ENCODE data around the gene TRIM71. TPM values are rescaled to one million over a fixed set of nuclear protein-coding genes. Genes with fewer than 3 reads are reported as not detected.
"Not testable (repeated sequence)": the region's sequence is repeated elsewhere in the genome, so short reads cannot be mapped to it uniquely, and the experiment has no call there.

TRIM71 gene
- 0.47 TPM for total RNA-seq
- under 1 TPM; 0.03 to 0.14 (median 0.06) TPM for polyA plus RNA-seq

DNA sequence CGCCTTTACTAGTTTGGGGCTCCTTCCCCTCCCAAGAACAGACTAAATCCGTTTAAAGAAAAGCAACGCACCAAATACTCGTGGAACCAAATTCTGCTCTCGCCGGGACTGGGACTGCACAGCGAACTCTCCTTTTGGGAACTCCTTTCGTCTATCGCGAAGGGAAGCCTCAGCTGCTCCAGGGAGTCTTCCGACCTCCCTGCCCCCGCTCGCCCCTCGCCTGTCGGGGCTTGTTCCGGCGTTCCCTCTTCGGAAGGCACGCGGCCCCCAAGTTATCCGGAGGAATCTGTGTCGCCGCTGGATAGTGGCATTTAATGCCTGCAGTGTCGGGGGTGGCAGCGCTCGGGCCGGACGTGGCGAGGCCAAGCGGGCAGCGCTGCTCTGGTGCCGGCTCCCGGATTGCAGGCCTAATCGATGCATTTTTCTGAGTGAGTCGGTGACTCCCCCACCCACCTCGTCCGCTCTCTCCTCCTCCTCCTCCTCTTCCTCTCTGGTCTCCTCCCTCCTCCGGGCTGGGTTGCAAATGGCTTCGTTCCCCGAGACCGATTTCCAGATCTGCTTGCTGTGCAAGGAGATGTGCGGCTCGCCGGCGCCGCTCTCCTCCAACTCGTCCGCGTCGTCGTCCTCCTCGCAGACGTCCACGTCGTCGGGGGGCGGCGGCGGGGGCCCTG is at the start of gene TRIM71:
TRIM71 (plus strand) TSS at position 440 of the 671 bp plus-strand sequence; CDS start at position 524, 84 bp downstream.
- Histone ChIP-seq H3K4me1 (ENCODE audit: control insufficient read depth, insufficient read depth, low read length, poor library complexity, severe bottlenecking) (peaks cover 20% of the 10 kb centered on the region), H3K9me3 (ENCODE audit: control insufficient read depth in 2 of 2, low read length in 2 of 2) (no peaks in the 10 kb centered on the region), H3K27me3 (ENCODE audit: control insufficient read depth, insufficient read depth, low read length) (peaks cover 22% of the 10 kb centered on the region), H3K4me3 (ENCODE audit: low read depth, low read length) (no peak within 1 kb of the TSS), H3K36me3 (ENCODE audit: control insufficient read depth, insufficient read depth, low read length) (no peaks in the 10 kb centered on the region), H3K27ac (ENCODE audit: insufficient read depth, low read length, poor library complexity, severe bottlenecking) (no peak within 1 kb of the TSS)
- Mint-ChIP-seq H3K27me3 (peaks cover 69% of the 10 kb centered on the region), H3K36me3 (no peaks in the 10 kb centered on the region), H3K4me1 (peaks cover 0 to 21% (median 5%) of the 10 kb centered on the region in 4 donors), H3K27ac (no peak within 1 kb of the TSS), H3K9me3 (no peaks in the 10 kb centered on the region), H3K4me3 (peak within 1 kb of the TSS; percentile 71 to 86 (median 74))
- DNase-seq, result peak in 2 of 3 donors; percentile 5 to 43
- ATAC-seq (ENCODE audit: low read depth in 2 of 2), result peak in 1 of 2 donors; percentile 8

- H3K4me1 Mint-ChIP-seq, result peaks cover 5 to 9% (median 5%) of the 10 kb centered on the region in 4 donors
Observed at GRCh38 chr3:32778389-32778788, 39.4 kb upstream of the TRIM71 start.

GRCh38 chr3:32780071-32780734 is 37.6 kb upstream of the TRIM71 start:
- H3K36me3 ChIP-seq (ENCODE audit: control insufficient read depth, insufficient read depth, low read length), result no peaks in the 10 kb centered on the region
- H3K27ac ChIP-seq (ENCODE audit: insufficient read depth, low read length, poor library complexity, severe bottlenecking), result no peak overlapping the region
- Mint-ChIP-seq H3K4me3 (peak overlapping the region in 2 of 4 donors; percentile 87 to 91), H3K27me3 (no peaks in the 10 kb centered on the region), H3K27ac (no peak overlapping the region), H3K4me1 (peaks cover 5 to 9% (median 5%) of the 10 kb centered on the region in 4 donors), H3K9me3 (no peaks in the 10 kb centered on the region), H3K36me3 (peaks cover 7% of the 10 kb centered on the region)
- no peak for DNase-seq
- H3K27me3 ChIP-seq (ENCODE audit: control insufficient read depth, insufficient read depth, low read length), result no peaks in the 10 kb centered on the region
- H3K9me3 ChIP-seq (ENCODE audit: control insufficient read depth in 2 of 2, low read length in 2 of 2), result no peaks in the 10 kb centered on the region
- peaks cover 14% of the 10 kb centered on the region for H3K4me1 ChIP-seq (ENCODE audit: control insufficient read depth, insufficient read depth, low read length, poor library complexity, severe bottlenecking)
- ATAC-seq (ENCODE audit: low read depth in 2 of 2), result no peak
- no peak overlapping the region for H3K4me3 ChIP-seq (ENCODE audit: low read depth, low read length)

More at GRCh38 chr3:32778389-32778788, 39.4 kb upstream of the TRIM71 start:
- DNase-seq, result no peak
- H3K36me3 Mint-ChIP-seq, result peaks cover 17% of the 10 kb centered on the region
- H3K9me3 ChIP-seq (ENCODE audit: control insufficient read depth in 2 of 2, low read length in 2 of 2), result no peaks in the 10 kb centered on the region
- H3K27ac Mint-ChIP-seq, result no peak overlapping the region
- H3K36me3 ChIP-seq (ENCODE audit: control insufficient read depth, insufficient read depth, low read length), result peaks cover 8% of the 10 kb centered on the region
- H3K27ac ChIP-seq (ENCODE audit: insufficient read depth, low read length, poor library complexity, severe bottlenecking), result no peak overlapping the region
- no peaks in the 10 kb centered on the region for H3K9me3 Mint-ChIP-seq
- H3K27me3 Mint-ChIP-seq, result no peaks in the 10 kb centered on the region
- H3K27me3 ChIP-seq (ENCODE audit: control insufficient read depth, insufficient read depth, low read length), result no peaks in the 10 kb centered on the region
- H3K4me3 ChIP-seq (ENCODE audit: low read depth, low read length), result no peak overlapping the region
- H3K4me1 ChIP-seq (ENCODE audit: control insufficient read depth, insufficient read depth, low read length, poor library complexity, severe bottlenecking), result peaks cover 14% of the 10 kb centered on the region
- no peak for ATAC-seq (ENCODE audit: low read depth in 2 of 2)
- H3K4me3 Mint-ChIP-seq, result no peak overlapping the region

- peak overlapping the region; percentile 84 to 91 (median 87) for H3K4me3 Mint-ChIP-seq
- no peaks in the 10 kb centered on the region for H3K36me3 ChIP-seq (ENCODE audit: control insufficient read depth, insufficient read depth, low read length)
- no peak overlapping the region for H3K27ac ChIP-seq (ENCODE audit: insufficient read depth, low read length, poor library complexity, severe bottlenecking)
- H3K4me1 Mint-ChIP-seq, result peaks cover 5 to 9% (median 5%) of the 10 kb centered on the region in 4 donors
- no peaks in the 10 kb centered on the region for H3K27me3 Mint-ChIP-seq
- peaks cover 7% of the 10 kb centered on the region for H3K36me3 Mint-ChIP-seq
- no peaks in the 10 kb centered on the region for H3K9me3 Mint-ChIP-seq
- DNase-seq (peak in 1 of 3 donors; percentile 14), ATAC-seq (ENCODE audit: low read depth in 2 of 2) (no peak)
- peak overlapping the region; percentile 73 for H3K4me3 ChIP-seq (ENCODE audit: low read depth, low read length)
- peak overlapping the region in 1 of 3 donors; percentile 68 for H3K27ac Mint-ChIP-seq
- no peaks in the 10 kb centered on the region for H3K27me3 ChIP-seq (ENCODE audit: control insufficient read depth, insufficient read depth, low read length)
- peaks cover 14% of the 10 kb centered on the region for H3K4me1 ChIP-seq (ENCODE audit: control insufficient read depth, insufficient read depth, low read length, poor library complexity, severe bottlenecking)
- no peaks in the 10 kb centered on the region for H3K9me3 ChIP-seq (ENCODE audit: control insufficient read depth in 2 of 2, low read length in 2 of 2)
Observed at GRCh38 chr3:32780735-32781210, 37.0 kb upstream of the TRIM71 start.

- H3K4me3 Mint-ChIP-seq, result peak overlapping the region; percentile 84 to 91 (median 87)
Observed at GRCh38 chr3:32781211-32781968, 36.4 kb upstream of the TRIM71 start.

DNA sequence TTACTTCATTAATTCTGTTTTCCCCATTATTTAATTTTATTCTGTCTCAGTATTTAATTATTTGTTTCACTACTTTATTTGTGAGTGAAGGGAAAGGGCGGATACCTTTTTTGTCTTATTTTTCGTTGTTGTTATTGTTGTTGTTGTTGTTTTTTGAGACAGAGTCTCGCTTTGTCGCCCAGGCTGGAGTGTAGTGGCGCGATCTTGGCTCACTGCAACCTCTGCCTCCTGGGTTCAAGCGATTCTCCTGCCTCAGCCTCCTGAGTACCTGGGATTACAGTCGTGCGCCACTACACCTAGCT is 35.9 kb upstream of the TRIM71 start:
- not testable (repeated sequence) for H3K27me3 Mint-ChIP-seq; H3K9me3 ChIP-seq (ENCODE audit: control insufficient read depth in 2 of 2, low read length in 2 of 2); ATAC-seq (ENCODE audit: low read depth in 2 of 2); H3K4me1 Mint-ChIP-seq; H3K27me3 ChIP-seq (ENCODE audit: control insufficient read depth, insufficient read depth, low read length); H3K27ac ChIP-seq (ENCODE audit: insufficient read depth, low read length, poor library complexity, severe bottlenecking); H3K36me3 ChIP-seq (ENCODE audit: control insufficient read depth, insufficient read depth, low read length); H3K4me3 ChIP-seq (ENCODE audit: low read depth, low read length); H3K9me3 Mint-ChIP-seq; H3K27ac Mint-ChIP-seq; H3K36me3 Mint-ChIP-seq; DNase-seq
- peaks cover 14% of the 10 kb centered on the region for H3K4me1 ChIP-seq (ENCODE audit: control insufficient read depth, insufficient read depth, low read length, poor library complexity, severe bottlenecking)
- H3K4me3 Mint-ChIP-seq, result peak overlapping the region; percentile 33 to 71 (median 53)

More at GRCh38 chr3:32781211-32781968, 36.4 kb upstream of the TRIM71 start:
- Histone ChIP-seq H3K9me3 (ENCODE audit: control insufficient read depth in 2 of 2, low read length in 2 of 2) (no peaks in the 10 kb centered on the region), H3K27ac (ENCODE audit: insufficient read depth, low read length, poor library complexity, severe bottlenecking) (no peak overlapping the region), H3K36me3 (ENCODE audit: control insufficient read depth, insufficient read depth, low read length) (no peaks in the 10 kb centered on the region), H3K27me3 (ENCODE audit: control insufficient read depth, insufficient read depth, low read length) (no peaks in the 10 kb centered on the region), H3K4me1 (ENCODE audit: control insufficient read depth, insufficient read depth, low read length, poor library complexity, severe bottlenecking) (peaks cover 14% of the 10 kb centered on the region), H3K4me3 (ENCODE audit: low read depth, low read length) (peak overlapping the region; percentile 73)
- H3K27me3 Mint-ChIP-seq, result no peaks in the 10 kb centered on the region
- no peaks in the 10 kb centered on the region for H3K9me3 Mint-ChIP-seq
- DNase-seq (peak; percentile 28 to 77 (median 54)), ATAC-seq (ENCODE audit: low read depth in 2 of 2) (peak; percentile 83 to 85)
- peak overlapping the region in 1 of 3 donors; percentile 68 for H3K27ac Mint-ChIP-seq
- peaks cover 4% of the 10 kb centered on the region for H3K36me3 Mint-ChIP-seq
- peaks cover 5 to 9% (median 5%) of the 10 kb centered on the region in 4 donors for H3K4me1 Mint-ChIP-seq

GRCh38 chr3:32782407-32782806 is 35.4 kb upstream of the TRIM71 start:
- Histone ChIP-seq H3K36me3 (ENCODE audit: control insufficient read depth, insufficient read depth, low read length) (no peaks in the 10 kb centered on the region), H3K27ac (ENCODE audit: insufficient read depth, low read length, poor library complexity, severe bottlenecking) (no peak overlapping the region), H3K4me3 (ENCODE audit: low read depth, low read length) (no peak overlapping the region), H3K27me3 (ENCODE audit: control insufficient read depth, insufficient read depth, low read length) (no peaks in the 10 kb centered on the region), H3K4me1 (ENCODE audit: control insufficient read depth, insufficient read depth, low read length, poor library complexity, severe bottlenecking) (peaks cover 14% of the 10 kb centered on the region), H3K9me3 (ENCODE audit: control insufficient read depth in 2 of 2, low read length in 2 of 2) (no peaks in the 10 kb centered on the region)
- Mint-ChIP-seq H3K27me3 (no peaks in the 10 kb centered on the region), H3K36me3 (no peaks in the 10 kb centered on the region), H3K4me3 (peak overlapping the region; percentile 33 to 71 (median 53)), H3K27ac (peak overlapping the region in 1 of 3 donors; percentile 65), H3K4me1 (peaks cover 5 to 9% (median 5%) of the 10 kb centered on the region in 4 donors), H3K9me3 (no peaks in the 10 kb centered on the region)
- DNase-seq (no peak), ATAC-seq (ENCODE audit: low read depth in 2 of 2) (no peak)
